Sigmoid colon (tissue), 4 donors: ENCODE results near the gene CDH18.

Experiments used
- EP300 ChIP-seq, 4 donors: sonication (generic); formaldehyde crosslinking; IDR thresholded peaks; one replicate each; pipeline ENCODE4 v1.6.1; 2017; ENCODE audit warnings: antibody characterized with exemption in 4 of 4
- POLR2A ChIP-seq, 2 donors: fragments of 450-650 bp; IDR thresholded peaks; one replicate each; pipeline ENCODE4 v1.6.1; 2016; ENCODE audit warnings: antibody characterized with exemption in 2 of 2, mild to moderate bottlenecking in 2 of 2, moderate library complexity in 2 of 2
- POLR2AphosphoS5 ChIP-seq, 4 donors: sonication (generic); formaldehyde crosslinking; IDR thresholded peaks; one replicate each; pipeline ENCODE4 v1.6.1; 2017; ENCODE audit warnings: antibody characterized with exemption in 4 of 4
- TF ChIP-seq, protein P1 (sequence below), 4 experiments: fragments of 450-650 bp in 3 of 4; fragments of 200-600 bp in 1 of 4; IDR thresholded peaks; one replicate each; pipeline ENCODE4 v1.5.1; 2016 to 2019; ENCODE audit warnings: antibody characterized with exemption in 4 of 4, mild to moderate bottlenecking in 3 of 4, moderate library complexity in 2 of 4

DNA sequence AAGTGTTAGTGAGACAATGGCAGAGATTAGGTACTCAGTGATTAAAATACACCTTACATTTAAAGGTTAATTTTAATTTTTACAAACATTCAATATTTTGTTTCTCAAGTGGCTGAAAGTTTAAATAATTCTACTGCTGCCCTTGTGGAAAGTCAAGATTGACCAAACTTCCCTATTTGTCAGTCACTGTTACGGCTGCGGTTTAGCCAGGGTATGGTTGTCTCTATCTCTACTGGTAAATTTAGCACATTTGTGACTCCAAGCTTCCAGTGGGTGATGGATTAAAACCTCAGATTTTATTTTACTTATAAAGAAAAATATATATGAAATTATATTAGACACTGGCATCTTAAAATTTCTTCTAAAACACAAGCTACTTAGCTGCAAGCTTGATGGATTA is 368.4 kb downstream of the CDH18 start:
- TF ChIP-seq POLR2AphosphoS5 (IDR thresholded peaks at IDR 0.05) (no peak), POLR2A (IDR thresholded peaks at IDR 0.05) (no peak), EP300 (IDR thresholded peaks at IDR 0.05) (no peak)
- TF ChIP-seq, protein P1, sequence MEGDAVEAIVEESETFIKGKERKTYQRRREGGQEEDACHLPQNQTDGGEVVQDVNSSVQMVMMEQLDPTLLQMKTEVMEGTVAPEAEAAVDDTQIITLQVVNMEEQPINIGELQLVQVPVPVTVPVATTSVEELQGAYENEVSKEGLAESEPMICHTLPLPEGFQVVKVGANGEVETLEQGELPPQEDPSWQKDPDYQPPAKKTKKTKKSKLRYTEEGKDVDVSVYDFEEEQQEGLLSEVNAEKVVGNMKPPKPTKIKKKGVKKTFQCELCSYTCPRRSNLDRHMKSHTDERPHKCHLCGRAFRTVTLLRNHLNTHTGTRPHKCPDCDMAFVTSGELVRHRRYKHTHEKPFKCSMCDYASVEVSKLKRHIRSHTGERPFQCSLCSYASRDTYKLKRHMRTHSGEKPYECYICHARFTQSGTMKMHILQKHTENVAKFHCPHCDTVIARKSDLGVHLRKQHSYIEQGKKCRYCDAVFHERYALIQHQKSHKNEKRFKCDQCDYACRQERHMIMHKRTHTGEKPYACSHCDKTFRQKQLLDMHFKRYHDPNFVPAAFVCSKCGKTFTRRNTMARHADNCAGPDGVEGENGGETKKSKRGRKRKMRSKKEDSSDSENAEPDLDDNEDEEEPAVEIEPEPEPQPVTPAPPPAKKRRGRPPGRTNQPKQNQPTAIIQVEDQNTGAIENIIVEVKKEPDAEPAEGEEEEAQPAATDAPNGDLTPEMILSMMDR (IDR thresholded peaks at IDR 0.05) = no peak
